ENCODE results near the gene MAMLD1.

Gene MAMLD1

GRCh38 chrX:150533863-150534262, 170.7 kb downstream of the MAMLD1 start:
- Mint-ChIP-seq H3K36me3 (no peaks in the 10 kb centered on the region), H3K4me1 (no peaks in the 10 kb centered on the region), H3K27ac (no peak overlapping the region), H3K4me3 (no peak overlapping the region), H3K9me3 (peaks cover 11% of the 10 kb centered on the region), H3K27me3 (no peaks in the 10 kb centered on the region)

GRCh38 chrX:150536455-150537116, 173.5 kb downstream of the MAMLD1 start:
- Mint-ChIP-seq H3K9me3 (peaks cover 11% of the 10 kb centered on the region), H3K4me3 (no peak overlapping the region), H3K4me1 (no peaks in the 10 kb centered on the region), H3K27ac (no peak overlapping the region), H3K36me3 (no peaks in the 10 kb centered on the region), H3K27me3 (no peaks in the 10 kb centered on the region)

GRCh38 chrX:150537851-150538250, 174.7 kb downstream of the MAMLD1 start:
- Mint-ChIP-seq H3K9me3 (peaks cover 11% of the 10 kb centered on the region), H3K4me3 (no peak overlapping the region), H3K36me3 (no peaks in the 10 kb centered on the region), H3K4me1 (no peaks in the 10 kb centered on the region), H3K27ac (no peak overlapping the region), H3K27me3 (no peaks in the 10 kb centered on the region)

GRCh38 chrX:150540965-150541364, 177.8 kb downstream of the MAMLD1 start:
- Mint-ChIP-seq H3K4me1 (peaks cover 4% of the 10 kb centered on the region), H3K9me3 (no peaks in the 10 kb centered on the region)

GRCh38 chrX:150542846-150543229, 179.7 kb downstream of the MAMLD1 start:
- Mint-ChIP-seq H3K4me3 (no peak overlapping the region), H3K9me3 (no peaks in the 10 kb centered on the region), H3K4me1 (peaks cover 16% of the 10 kb centered on the region), H3K27ac (no peak overlapping the region), H3K27me3 (no peaks in the 10 kb centered on the region), H3K36me3 (no peaks in the 10 kb centered on the region)

More at GRCh38 chrX:150540965-150541364, 177.8 kb downstream of the MAMLD1 start:
- Mint-ChIP-seq H3K27me3 (no peaks in the 10 kb centered on the region), H3K36me3 (no peaks in the 10 kb centered on the region), H3K27ac (no peak overlapping the region), H3K4me3 (no peak overlapping the region)

- H3K27me3 Mint-ChIP-seq, result no peaks in the 10 kb centered on the region
- peaks cover 22% of the 10 kb centered on the region for H3K4me1 Mint-ChIP-seq
- no peaks in the 10 kb centered on the region for H3K9me3 Mint-ChIP-seq
- no peaks in the 10 kb centered on the region for H3K36me3 Mint-ChIP-seq
- no peak overlapping the region for H3K4me3 Mint-ChIP-seq
- peak overlapping the region; percentile 62 for H3K27ac Mint-ChIP-seq
Observed at GRCh38 chrX:150543230-150544155, 180.4 kb downstream of the MAMLD1 start.

GRCh38 chrX:150544222-150544787, 181.2 kb downstream of the MAMLD1 start:
- H3K9me3 Mint-ChIP-seq, result no peaks in the 10 kb centered on the region
- H3K27ac Mint-ChIP-seq, result no peak overlapping the region
- peaks cover 26% of the 10 kb centered on the region for H3K4me1 Mint-ChIP-seq
- H3K27me3 Mint-ChIP-seq, result no peaks in the 10 kb centered on the region
- no peak overlapping the region for H3K4me3 Mint-ChIP-seq
- no peaks in the 10 kb centered on the region for H3K36me3 Mint-ChIP-seq

GRCh38 chrX:150544835-150545770, 182.0 kb downstream of the MAMLD1 start:
- H3K27me3 Mint-ChIP-seq, result no peaks in the 10 kb centered on the region
- H3K36me3 Mint-ChIP-seq, result no peaks in the 10 kb centered on the region
- H3K27ac Mint-ChIP-seq, result no peak overlapping the region
- H3K9me3 Mint-ChIP-seq, result no peaks in the 10 kb centered on the region
- peaks cover 26% of the 10 kb centered on the region for H3K4me1 Mint-ChIP-seq
- no peak overlapping the region for H3K4me3 Mint-ChIP-seq

- Mint-ChIP-seq H3K27ac (peak overlapping the region; percentile 39), H3K27me3 (no peaks in the 10 kb centered on the region), H3K36me3 (no peaks in the 10 kb centered on the region), H3K4me3 (peak overlapping the region; percentile 51), H3K9me3 (no peaks in the 10 kb centered on the region), H3K4me1 (peaks cover 26% of the 10 kb centered on the region)
Observed at GRCh38 chrX:150546711-150547153, 183.6 kb downstream of the MAMLD1 start.

GRCh38 chrX:150547375-150548115, 184.4 kb downstream of the MAMLD1 start:
- no peaks in the 10 kb centered on the region for H3K36me3 Mint-ChIP-seq
- H3K9me3 Mint-ChIP-seq, result no peaks in the 10 kb centered on the region
- H3K27ac Mint-ChIP-seq, result no peak overlapping the region
- H3K4me3 Mint-ChIP-seq, result peak overlapping the region; percentile 85
- H3K27me3 Mint-ChIP-seq, result no peaks in the 10 kb centered on the region
- H3K4me1 Mint-ChIP-seq, result peaks cover 26% of the 10 kb centered on the region

GRCh38 chrX:150548251-150548650, 185.1 kb downstream of the MAMLD1 start:
- no peak overlapping the region for H3K27ac Mint-ChIP-seq
- H3K27me3 Mint-ChIP-seq, result no peaks in the 10 kb centered on the region
- H3K36me3 Mint-ChIP-seq, result no peaks in the 10 kb centered on the region
- peaks cover 26% of the 10 kb centered on the region for H3K4me1 Mint-ChIP-seq
- peak overlapping the region; percentile 85 for H3K4me3 Mint-ChIP-seq
- no peaks in the 10 kb centered on the region for H3K9me3 Mint-ChIP-seq

- no peak overlapping the region for H3K27ac Mint-ChIP-seq
- no peaks in the 10 kb centered on the region for H3K9me3 Mint-ChIP-seq
- H3K4me3 Mint-ChIP-seq, result no peak overlapping the region
- no peaks in the 10 kb centered on the region for H3K27me3 Mint-ChIP-seq
- H3K36me3 Mint-ChIP-seq, result no peaks in the 10 kb centered on the region
- H3K4me1 Mint-ChIP-seq, result peaks cover 26% of the 10 kb centered on the region
Observed at GRCh38 chrX:150548684-150549083, 185.6 kb downstream of the MAMLD1 start.

GRCh38 chrX:150551963-150552362, 188.8 kb downstream of the MAMLD1 start:
- Mint-ChIP-seq H3K4me3 (no peak overlapping the region), H3K27me3 (no peaks in the 10 kb centered on the region), H3K27ac (no peak overlapping the region), H3K36me3 (no peaks in the 10 kb centered on the region), H3K4me1 (peaks cover 12% of the 10 kb centered on the region), H3K9me3 (no peaks in the 10 kb centered on the region)

GRCh38 chrX:150558424-150558823, 195.3 kb downstream of the MAMLD1 start:
- H3K4me1 Mint-ChIP-seq, result no peaks in the 10 kb centered on the region
- no peaks in the 10 kb centered on the region for H3K27me3 Mint-ChIP-seq
- no peaks in the 10 kb centered on the region for H3K36me3 Mint-ChIP-seq
- no peak overlapping the region for H3K27ac Mint-ChIP-seq
- H3K4me3 Mint-ChIP-seq, result no peak overlapping the region
- H3K9me3 Mint-ChIP-seq, result no peaks in the 10 kb centered on the region
